ENCODE data around the gene PDE11A.

GRCh38 chr2:178105566-178105965, 33.0 kb upstream of the PDE11A start:
- no peak for TF ChIP-seq TAF1 (IDR thresholded peaks at IDR 0.05; ENCODE audit: borderline replicate concordance, low read depth, low read length)
- TF ChIP-seq POLR2A (IDR thresholded peaks at IDR 0.05; ENCODE audit: low read depth, low read length), result no peak
- no peak for TF ChIP-seq POLR2AphosphoS5 (IDR thresholded peaks at IDR 0.05; ENCODE audit: low read depth, low read length)

Data from GM12892 (cell line).